ENCODE measurements around the gene CHD1.

DNA sequence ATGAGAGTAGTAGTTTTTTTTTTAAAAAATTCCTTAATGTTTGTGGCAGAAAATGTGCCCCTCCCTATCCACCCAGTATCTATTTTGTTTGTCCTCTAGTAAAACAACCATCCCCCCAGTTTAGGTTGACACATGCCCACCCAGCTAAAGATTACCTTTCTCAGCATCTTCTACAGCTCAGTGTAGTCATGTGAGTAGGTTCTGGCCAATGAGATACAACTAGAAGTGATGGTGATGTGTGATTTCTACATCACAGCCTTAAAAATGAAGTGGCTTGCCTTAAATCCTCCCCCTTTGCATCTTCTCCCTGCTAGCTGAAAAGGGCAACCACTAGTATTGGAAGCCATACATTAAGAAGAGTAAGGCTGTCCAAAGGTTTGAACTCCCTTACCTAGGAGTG lies 14.9 kb downstream of the CHD1 start:
- TF ChIP-seq, protein P1, sequence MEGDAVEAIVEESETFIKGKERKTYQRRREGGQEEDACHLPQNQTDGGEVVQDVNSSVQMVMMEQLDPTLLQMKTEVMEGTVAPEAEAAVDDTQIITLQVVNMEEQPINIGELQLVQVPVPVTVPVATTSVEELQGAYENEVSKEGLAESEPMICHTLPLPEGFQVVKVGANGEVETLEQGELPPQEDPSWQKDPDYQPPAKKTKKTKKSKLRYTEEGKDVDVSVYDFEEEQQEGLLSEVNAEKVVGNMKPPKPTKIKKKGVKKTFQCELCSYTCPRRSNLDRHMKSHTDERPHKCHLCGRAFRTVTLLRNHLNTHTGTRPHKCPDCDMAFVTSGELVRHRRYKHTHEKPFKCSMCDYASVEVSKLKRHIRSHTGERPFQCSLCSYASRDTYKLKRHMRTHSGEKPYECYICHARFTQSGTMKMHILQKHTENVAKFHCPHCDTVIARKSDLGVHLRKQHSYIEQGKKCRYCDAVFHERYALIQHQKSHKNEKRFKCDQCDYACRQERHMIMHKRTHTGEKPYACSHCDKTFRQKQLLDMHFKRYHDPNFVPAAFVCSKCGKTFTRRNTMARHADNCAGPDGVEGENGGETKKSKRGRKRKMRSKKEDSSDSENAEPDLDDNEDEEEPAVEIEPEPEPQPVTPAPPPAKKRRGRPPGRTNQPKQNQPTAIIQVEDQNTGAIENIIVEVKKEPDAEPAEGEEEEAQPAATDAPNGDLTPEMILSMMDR (IDR thresholded peaks at IDR 0.05), result no peak
- no peak for TF ChIP-seq POLR2A (IDR thresholded peaks at IDR 0.05)

All from thyroid gland (tissue), 4 donors.